Fibroblast of skin of right biceps (primary cell): Measurements from ENCODE around the gene GSTA3.
A peak's percentile ranks its signal among the peaks of the same experiment; 100 is the strongest.
"Not testable (repeated sequence)": the region's sequence is repeated elsewhere in the genome, so short reads cannot be mapped to it uniquely, and the experiment has no call there.

Experiments
- DNase-seq: peaks from one replicate; pipeline ENCODE4 v3.0.0-alpha.2; 2013

GSTA3 gene

GRCh38 chr6:52909131-52909530 is 367 bp downstream of the GSTA3 start:
- DNase-seq, result no peak

GRCh38 chr6:52908526-52908925 is 972 bp downstream of the GSTA3 start:
- no peak for DNase-seq

GRCh38 chr6:52904562-52905279 is 4.8 kb downstream of the GSTA3 start:
- peak; percentile 15 for DNase-seq

- no peak for DNase-seq
Observed at GRCh38 chr6:52900536-52900935, 9.0 kb downstream of the GSTA3 start.

GRCh38 chr6:52895790-52896189 is 13.7 kb downstream of the GSTA3 start:
- DNase-seq, result not testable (repeated sequence)

- no peak for DNase-seq
Observed at GRCh38 chr6:52894285-52894684, 15.2 kb downstream of the GSTA3 start.

- no peak for DNase-seq
Observed at GRCh38 chr6:52893803-52894202, 15.7 kb downstream of the GSTA3 start.

- no peak for DNase-seq
Observed at GRCh38 chr6:52893221-52893620, 16.3 kb downstream of the GSTA3 start.

- no peak for DNase-seq
Observed at GRCh38 chr6:52890018-52890417, 19.5 kb downstream of the GSTA3 start.

GRCh38 chr6:52887910-52888524 is 21.5 kb downstream of the GSTA3 start:
- DNase-seq, result peak; percentile 21

GRCh38 chr6:52881996-52882841 is 27.3 kb downstream of the GSTA3 start:
- DNase-seq, result peak; percentile 78

GRCh38 chr6:52881662-52881995 is 27.9 kb downstream of the GSTA3 start:
- DNase-seq, result no peak

GRCh38 chr6:52877786-52878185 is 31.7 kb downstream of the GSTA3 start:
- DNase-seq, result peak; percentile 29

GRCh38 chr6:52877168-52877567 is 32.3 kb downstream of the GSTA3 start:
- peak; percentile 93 for DNase-seq

GRCh38 chr6:52876056-52876787 is 33.3 kb downstream of the GSTA3 start:
- peak; percentile 6 for DNase-seq

- no peak for DNase-seq
Observed at GRCh38 chr6:52872031-52872430, 37.5 kb downstream of the GSTA3 start.

- no peak for DNase-seq
Observed at GRCh38 chr6:52871621-52872020, 37.9 kb downstream of the GSTA3 start.

GRCh38 chr6:52870335-52871091 is 39.0 kb downstream of the GSTA3 start:
- peak; percentile 61 for DNase-seq

GRCh38 chr6:52868899-52869298 is 40.6 kb downstream of the GSTA3 start:
- not testable (repeated sequence) for DNase-seq

- DNase-seq, result no peak
Observed at GRCh38 chr6:52868240-52868639, 41.3 kb downstream of the GSTA3 start.

GRCh38 chr6:52861151-52861550 is 48.3 kb downstream of the GSTA3 start:
- not testable (repeated sequence) for DNase-seq

- no peak for DNase-seq
Observed at GRCh38 chr6:52858416-52858815, 51.1 kb downstream of the GSTA3 start.
